Stimulated activated CD8-positive, alpha-beta memory T cell treated with anti-CD3 and anti-CD28 coated beads, Interleukin-7, amount 100 ng/mL, for 1 hour (primary cell): Measurements from ENCODE around the gene TIGD2.
"Not testable (repeated sequence)": the region's sequence is repeated elsewhere in the genome, so short reads cannot be mapped to it uniquely, and the experiment has no call there.

Source experiments
- DNase-seq, 2 donors: peaks; one replicate each; pipeline ENCODE4 v3.0.0-alpha.2; 2020; ENCODE audit warnings: low read depth in 2 of 2

The TIGD2 gene

DNA sequence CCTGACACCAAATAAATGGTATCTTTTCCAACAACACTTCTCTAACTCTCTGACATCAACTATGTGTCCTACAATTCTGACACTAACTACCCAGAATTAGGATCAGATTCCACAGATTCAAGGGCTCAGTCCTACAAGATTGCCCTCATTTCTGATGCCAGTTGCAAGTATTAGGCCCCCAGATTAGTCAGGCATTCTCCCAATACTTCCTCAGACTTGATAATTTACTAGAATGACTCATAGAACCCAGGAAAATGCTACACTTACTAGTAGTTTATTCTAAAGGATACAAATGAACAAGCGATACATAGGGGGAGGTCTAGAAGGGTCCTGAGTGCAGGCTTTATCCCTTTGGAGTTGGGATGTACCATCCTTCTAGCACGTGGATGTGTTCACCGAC, 8.5 kb downstream of the TIGD2 start:
- no peak for DNase-seq

DNA sequence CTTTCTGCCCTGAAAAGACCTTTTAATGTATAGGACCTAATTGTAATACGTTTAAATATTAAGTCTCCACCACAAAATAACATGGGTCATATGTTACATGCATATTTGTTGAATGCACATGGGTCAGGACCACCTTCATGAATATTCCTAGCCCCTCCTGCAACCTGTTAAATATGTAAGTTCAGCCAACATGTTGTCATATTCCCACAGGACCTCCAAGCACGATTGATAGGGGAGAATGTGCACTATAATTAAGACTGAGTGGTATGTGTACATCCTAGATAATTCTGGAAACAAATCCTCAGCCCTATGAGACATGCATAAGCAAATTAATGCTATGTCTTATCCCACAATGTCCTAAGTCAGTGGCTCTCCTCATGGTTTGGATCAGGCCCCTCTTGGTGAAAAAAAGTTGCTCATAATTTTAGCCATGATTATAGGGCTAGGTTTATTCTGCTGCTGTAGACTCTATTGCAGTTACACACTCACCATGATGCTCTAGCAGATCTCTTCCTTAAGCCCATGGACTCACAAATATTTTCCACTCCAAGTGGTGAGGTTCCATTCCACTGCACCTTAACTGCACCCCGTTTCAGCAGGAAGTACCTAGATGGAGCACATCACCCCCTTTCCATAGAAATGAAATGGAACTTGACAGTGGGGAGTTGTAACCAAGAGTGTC, 10.2 kb downstream of the TIGD2 start:
- no peak for DNase-seq

DNA sequence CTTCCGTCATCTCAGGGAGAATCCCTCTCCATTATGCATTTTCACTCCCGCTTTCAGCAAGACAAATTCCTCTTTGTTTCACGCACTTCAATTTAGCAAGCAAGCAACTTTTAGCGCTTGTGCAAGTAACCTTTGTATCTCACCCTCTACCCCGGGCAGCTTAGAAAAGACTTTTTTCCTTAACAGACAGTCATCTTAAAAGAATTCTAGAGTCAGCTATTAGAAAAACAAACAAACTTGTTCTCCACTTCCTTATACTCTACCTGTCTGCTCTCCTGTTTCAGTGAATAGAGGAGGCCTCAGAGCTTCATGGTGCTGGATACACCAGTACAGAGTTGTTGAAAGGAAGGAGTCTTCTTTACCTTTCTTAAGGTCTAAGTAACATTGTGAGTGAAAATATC, 12.1 kb downstream of the TIGD2 start:
- no peak for DNase-seq

DNA sequence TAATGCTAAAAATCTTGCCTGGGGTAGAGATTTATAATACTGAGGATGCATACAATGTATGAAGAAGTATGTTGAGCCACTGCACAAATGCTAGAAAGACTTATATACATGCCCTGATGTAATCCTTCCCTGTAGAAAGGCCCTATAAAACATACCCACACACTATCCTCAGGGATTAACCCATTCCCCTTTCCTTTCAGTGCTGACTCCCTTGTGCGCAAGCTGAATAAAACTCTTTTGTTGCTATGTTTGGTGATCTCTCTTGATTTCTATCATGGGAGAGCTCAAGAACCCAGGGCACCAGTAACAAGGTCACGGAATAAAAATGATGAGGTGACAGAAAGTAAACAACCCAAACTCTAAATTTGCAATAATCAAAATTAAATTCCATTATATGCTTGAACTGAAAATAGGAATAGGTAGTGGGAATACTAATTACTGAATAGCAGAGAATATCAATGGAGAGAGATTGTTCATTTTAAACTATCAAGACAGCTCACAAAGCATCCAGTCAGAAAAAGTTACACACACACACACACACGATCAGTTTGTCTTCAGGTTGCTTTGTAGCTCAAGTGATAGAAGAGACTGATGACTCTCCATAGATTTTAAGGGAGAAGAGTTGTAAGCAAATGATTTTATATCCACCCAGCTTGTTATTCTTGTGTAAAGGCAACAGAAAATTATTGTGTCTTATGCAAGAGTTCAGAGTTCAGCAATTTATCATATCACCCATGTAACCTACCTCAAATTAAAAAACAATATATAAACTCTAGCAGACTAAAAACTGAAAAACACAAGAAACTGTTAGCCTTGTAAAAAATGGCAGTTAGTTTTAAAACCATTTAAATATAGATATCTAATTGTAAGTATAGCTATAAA, 14.8 kb downstream of the TIGD2 start:
- no peak for DNase-seq

DNA sequence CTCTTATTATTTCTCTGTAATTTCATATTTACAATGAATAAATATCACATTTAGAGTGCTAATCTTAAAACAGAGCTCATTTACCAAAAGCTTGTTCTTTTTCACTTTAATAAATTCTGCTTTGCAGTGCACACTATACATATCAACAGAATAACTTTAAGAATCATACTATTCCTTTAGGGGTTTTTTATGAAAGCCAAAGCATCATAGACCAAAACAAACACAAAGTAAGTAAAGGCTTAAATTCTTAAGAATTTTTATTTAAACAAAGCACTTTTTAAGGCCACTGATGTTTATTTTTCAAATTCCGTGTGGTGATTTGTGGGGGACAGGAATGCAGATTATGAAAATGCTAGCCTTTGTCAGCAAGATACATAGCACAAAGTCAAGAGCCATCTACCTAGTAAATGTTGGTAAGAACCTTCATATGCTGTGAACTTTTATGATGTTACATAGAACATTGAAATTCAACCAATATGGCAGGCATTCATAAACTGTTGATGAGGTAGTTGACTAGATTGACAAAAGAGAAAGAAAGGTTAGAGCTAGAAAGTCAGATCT, 17.8 kb downstream of the TIGD2 start:
- no peak for DNase-seq

DNA sequence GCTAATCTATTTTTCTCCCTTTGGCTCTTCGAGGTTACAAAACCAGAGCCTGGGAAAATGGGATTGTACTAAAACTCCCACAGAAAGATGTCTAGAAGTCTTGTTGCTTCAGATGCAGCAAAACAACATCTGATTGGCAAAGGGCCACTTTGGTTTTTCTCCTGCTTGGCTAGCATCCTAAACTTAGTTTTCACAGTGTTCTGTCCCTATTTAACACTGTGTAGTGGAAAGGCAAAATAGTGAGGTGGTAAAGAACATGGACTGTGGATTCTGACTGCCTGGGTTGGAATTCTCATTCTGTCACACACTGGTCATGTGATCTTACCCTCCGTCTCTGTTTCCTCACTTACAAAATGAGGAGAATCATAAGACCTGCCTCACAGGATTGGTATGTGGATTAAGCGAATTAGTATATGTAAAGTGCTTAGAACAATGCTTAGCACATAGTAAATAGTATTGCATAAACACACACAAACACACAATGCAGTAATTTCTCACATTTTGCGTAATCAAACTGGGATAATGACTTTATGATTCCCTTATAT, 23.5 kb downstream of the TIGD2 start:
- no peak for DNase-seq

DNA sequence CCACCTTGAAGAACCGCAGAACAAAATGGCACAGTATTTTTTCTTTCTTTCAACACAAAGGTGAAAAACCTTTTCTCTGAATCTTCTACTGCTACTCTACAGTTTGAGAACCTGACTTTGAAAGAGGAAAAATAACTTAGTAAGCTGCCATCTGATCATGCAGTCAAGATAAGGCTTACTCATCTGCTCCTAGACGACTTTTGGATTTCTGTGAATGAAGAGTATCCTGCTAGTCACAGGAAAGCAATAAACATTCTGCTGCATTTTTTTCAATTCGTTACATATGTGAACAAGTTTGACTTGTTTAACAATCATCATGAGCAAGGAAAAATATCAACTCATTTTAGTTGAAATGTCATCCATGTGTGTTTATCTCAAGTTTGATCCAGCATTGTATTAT, 25.2 kb downstream of the TIGD2 start:
- no peak for DNase-seq

DNA sequence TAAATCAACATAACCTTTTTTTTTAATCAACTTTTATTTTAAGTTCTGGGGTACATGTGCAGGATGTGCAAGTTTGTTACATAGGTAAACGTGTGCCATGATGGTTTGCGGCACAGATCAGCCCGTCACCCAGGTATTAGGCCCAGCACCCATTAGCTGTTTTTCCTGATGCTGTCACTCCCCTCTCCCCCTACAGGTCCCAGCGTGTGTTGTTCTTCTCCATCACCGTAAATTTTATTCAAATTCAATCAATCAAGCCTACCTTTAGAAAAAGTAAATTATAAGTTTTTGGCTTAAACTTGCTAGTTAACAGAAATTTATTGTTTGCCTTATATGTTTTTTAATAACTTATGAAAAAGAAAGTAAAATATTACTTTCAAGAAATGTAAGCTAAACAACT, 25.9 kb downstream of the TIGD2 start:
- no peak for DNase-seq

DNA sequence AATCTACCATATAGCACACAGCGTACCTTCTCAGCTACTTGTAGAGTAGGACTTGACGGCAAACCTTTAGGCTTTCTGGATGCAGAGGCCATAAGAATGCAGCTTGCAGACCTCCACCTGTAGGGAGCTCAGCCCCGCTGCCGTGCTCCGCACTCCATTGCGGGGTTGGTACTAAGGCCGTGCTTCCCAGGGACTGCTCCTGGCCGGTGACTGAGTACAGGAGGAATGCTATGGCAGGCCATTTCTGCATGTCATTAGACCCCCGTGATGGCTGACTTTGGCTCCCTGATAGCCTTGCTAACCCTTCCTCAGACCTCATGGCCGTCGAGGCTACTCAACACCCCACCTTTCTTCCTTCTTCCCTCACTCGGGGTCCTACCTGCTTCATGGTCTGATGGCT, 26.4 kb downstream of the TIGD2 start:
- DNase-seq: no peak

DNA sequence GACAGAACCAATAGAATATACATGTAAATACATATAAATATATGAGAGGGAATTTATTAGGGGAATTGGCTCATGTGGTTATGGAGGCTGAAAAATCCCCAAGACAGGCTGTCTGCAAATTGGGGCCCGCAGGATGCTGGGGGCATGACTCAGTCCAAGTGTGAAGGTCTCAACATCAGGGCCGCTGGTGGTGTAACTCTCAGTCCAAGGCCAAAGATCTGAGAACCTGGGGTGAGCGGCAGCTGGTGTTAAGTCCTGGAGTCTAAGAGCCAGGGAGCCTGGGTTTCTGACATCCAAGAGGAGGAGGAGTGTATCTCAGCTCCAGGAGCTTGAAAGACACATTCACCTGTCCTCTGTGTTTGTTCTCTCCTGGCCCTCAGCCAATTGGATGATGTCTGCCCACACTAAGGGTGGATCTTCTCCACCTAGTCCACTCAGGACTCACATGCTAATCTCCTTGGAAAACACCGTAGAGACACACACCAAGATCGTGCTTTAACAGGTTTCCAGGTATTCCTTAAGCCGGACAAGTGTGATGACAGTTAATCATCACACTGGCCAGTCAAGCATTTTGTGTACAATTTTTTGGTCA, 28.9 kb downstream of the TIGD2 start:
- no peak for DNase-seq

DNA sequence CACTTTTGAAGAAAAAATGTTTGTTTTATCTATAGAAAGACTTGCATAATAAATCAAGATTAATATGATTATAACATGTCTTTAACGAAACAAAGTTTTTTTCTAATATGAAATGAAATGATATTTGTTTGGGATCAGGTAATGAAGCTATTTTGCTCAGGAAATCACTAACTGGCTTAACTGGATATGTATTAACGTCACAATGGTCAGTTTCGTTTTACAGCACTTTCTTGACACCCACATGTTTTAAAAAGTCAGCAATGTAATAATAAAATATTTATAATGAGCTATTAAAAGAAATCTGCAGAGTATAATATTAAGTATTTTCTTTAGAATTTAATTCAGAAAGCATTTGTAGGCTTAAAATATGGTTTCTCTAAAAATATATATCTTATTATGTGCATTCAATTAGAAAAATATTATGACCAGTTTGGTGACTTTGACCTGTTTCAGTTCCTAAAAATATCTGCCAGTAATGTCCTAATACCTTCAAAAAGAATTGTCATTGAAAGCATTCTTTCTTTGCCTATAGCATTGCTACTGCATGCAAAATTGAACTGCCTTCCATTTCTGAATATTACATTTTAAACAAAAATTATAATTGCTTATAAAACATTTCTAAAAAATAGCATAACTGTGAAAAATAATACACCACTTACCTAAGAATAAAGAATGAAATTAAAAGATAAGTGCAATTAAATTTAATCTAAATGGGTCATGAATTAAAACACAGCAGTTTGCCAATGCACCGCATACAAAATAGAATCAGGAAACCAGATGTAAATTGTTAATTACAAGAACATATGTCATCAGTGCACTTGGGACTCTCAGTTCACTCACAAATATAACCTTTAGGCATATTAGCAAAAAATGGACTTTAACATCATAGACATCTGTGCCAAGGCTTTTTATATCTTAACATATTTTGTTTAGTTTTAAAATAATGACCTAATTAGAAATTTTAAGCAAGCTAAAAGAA, 31.6 kb downstream of the TIGD2 start:
- DNase-seq: no peak

DNA sequence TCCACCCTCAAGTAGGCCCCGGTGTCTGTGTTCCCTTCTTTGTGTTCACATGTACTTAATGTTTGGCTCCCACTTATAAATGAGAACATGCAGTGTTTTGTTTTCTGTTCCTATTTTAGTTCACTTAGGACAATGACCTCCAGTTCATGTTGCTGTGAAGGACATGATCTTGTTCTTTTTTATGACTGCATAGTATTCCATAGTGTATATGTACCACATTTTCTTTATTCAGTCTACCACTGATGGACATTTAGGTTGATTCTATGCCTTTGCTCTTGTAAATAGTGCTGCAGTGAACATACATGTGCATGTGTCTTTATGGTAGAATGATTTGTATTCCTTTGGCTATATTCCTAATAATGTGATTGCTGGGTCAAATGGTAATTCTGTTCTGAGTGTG, 33.3 kb downstream of the TIGD2 start:
- not testable (repeated sequence) for DNase-seq

DNA sequence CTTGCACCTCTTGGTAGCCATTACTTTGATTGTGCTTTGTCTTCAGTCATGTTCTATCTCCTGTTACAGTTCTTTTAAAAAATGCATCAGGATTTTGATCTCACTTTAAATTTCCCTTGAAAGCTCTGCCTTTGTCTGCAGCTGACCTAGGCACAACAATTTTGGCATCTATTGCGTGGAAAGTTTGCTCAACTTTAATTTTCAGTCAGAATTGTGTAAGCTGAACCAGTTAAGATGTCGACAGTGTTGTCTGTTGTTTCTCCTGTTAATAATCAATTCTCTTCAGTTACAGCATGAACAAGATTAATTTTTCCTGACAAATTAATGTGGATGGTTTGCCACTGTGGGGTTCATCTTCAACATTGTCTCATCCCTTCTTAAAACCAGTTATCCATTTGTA, 34.9 kb downstream of the TIGD2 start:
- DNase-seq: no peak

DNA sequence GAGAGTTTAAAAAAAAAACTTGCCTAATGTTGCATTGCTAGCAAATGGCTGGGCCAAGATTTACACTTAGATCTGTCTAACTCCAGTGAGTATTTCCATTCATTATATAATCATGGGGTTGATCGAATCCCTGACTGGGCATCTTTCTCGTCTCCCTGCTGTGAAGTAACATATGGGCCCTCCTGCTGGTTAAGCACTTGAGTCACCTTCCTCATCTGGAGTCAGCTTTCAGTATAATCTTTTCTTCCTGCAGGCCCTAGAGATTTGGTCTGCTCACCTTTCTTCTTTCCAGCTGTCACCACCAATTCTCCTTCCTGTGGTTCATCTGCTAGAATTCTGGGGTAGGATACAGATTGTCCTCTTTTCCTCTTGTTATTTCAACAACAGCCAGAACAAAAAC, 41.6 kb downstream of the TIGD2 start:
- no peak for DNase-seq

DNA sequence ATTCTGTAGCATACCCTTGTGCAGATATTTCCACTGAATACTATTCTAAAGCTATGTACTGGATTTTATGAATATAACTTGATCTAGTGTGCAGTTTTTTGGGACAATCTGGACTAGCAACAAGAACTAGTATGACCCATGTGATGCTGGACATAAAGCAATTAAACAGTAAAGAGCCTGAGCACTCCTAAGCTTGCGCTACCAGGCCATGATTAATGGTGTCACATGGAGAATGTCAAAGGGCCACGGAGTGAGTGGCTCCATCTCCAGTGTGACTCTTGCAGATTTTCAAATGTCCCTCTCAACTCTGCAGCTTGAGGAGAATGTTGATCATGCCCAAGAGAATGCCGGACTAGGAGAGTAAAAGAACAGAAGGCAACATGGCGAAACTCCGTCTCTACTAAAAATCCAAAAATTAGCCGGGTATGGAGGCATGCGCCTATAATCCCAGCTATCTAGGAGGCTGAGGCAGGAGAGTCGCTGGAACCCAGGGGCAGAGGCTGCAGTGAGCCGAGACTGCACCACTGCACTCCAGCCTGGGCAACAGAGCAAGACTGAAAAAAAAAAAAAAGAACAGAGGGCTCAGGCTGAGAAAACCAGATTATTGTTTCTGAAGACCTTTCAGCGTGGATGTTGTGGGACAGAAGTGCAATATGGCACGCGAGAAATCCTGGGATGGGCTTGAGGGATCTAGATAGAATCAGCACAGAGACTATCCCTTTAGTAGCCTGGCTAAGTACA, 45.0 kb downstream of the TIGD2 start:
- no peak for DNase-seq

DNA sequence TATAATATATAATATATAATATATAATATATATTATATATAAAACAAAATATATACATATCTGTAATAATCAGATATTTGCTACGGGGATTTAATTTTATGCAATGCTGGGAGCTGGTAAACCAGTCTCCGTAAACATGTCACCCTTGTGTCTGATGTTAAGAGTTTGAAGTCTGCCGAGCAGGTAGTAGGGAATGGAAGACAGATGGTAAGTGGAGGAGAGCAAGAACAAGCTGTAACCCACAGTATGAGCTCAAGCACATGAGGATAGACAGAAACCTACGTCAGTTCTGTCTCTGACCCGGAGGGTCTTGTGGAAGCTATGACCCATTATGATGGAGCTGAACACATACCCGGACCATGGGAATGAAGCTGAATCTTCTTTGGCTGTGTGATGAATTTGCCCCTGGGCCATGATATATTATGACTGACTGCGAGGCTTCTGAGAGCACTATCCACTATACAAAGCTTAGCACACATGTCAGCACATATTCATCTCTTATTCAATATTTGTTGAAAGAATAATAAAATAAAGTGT, 46.2 kb downstream of the TIGD2 start:
- no peak for DNase-seq

DNA sequence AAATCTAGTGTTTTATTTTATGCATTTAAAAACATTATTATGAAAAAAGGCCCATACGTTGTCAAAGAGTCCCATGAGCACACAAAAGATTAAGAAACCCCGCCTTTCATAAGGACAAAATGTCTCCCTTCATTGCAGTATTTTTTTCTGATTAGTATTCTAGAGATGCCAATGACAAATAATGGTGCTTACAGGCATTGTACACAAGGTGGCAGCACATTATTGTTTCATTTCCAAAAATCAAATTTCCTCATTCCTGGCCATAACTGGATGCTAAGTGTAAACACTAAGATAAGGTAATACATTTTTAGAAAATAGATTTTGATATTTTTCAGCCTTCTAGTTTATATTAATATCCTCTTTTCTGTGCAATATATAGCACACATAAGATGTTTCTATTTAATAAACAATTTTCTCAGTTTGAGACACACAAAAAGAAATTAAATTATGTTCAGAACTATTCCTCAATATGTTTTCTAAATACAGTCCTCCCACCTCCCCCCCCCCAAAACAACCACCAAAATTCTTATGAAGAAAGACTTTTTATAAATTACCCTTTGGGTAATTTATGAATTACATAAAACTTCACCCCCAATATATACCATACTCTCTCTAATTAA, 47.7 kb downstream of the TIGD2 start:
- DNase-seq: no peak

DNA sequence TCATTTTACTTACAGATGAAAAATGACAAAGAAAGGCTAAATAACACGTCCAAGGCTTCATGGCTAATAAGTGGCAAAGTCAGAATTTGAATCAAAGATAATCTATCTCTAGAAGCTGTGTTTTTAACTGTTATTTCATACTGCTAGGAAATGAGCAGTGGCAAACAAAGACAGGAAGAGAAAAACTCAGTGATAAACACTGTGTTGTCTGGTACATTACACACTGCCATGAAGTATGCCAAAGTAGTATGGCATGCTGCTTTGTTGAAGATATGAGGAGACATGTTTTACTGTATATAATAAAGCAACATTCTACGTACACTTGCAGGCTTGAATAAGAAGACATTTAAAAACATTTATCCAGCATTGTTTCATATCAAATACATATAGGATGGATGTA, 49.5 kb downstream of the TIGD2 start:
- DNase-seq: no peak

DNA sequence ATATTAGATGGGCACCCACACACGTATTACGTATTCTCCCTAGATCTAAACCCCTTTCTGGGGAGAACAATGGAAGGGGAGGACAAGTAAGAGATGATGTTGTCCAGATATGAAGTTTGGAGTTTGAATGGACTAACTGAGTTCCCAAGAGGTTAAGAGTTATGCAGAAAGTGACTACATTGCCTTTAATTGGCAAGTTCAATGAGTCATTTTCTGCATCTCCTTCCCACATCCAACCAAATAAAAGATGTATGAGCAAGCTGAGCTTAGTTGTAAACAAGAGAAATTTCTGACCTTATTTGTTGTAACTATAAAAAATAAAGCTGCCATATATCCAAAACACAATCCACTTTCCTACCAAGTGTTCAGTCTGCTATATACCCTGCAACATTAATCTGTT, 50.5 kb downstream of the TIGD2 start:
- no peak for DNase-seq

DNA sequence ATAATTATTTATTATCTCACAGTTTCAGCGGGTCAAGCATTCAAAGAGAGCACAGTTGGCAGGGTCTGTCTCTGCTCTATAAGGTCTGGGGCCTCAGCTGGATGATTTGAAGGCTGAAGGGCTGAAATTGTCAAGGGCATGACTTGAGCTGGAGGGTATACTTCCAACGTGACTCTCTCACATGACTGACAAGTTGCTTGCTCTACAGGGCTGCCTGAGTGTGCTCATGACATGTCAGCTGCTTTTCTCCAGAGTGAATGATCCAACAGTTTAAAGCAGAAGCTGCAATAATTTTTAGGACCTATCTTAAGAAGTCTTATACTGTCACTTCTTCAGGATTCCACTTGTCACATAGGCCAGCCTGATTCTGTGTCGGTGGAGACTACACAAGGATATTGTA, 51.2 kb downstream of the TIGD2 start:
- DNase-seq: no peak
